SK-N-SH (cell line): ENCODE measurements around the gene EXOC6B. TPM values are rescaled to one million over a fixed set of nuclear protein-coding genes. Genes with fewer than 3 reads are reported as not detected.

Experiments
- CTCF ChIA-PET: fragments of 300-600, 350-600 bp; formaldehyde crosslinking; extraction: SDS; loops from one replicate; lab custom pipeline; 2021; lab: Yijun Ruan, JAX
- POLR2A ChIA-PET: fragments of 350-600 bp; sonication (Branson Sonifier 250); formaldehyde crosslinking; extraction: SDS; loops from one replicate; lab custom pipeline; 2020; ENCODE audit warnings: antibody characterized with exemption, inconsistent platforms; lab: Yijun Ruan, JAX
- DNase-seq: peaks from one replicate; pipeline ENCODE4 v3.0.0; 2012
- H2AFZ ChIP-seq: fragments of 200-600 bp; sonication (generic); 2 replicates; pipeline ENCODE4 v1.8.1; 2016; ENCODE audit warnings: antibody characterized with exemption, mild to moderate bottlenecking, low read depth
- H3F3A ChIP-seq: fragments of 200-600 bp; sonication (generic); replicated peaks from 2 replicates; pipeline ENCODE3; 2016; ENCODE audit warnings: antibody characterized with exemption, mild to moderate bottlenecking; ENCODE audit not compliant: insufficient read depth
- H3K27ac ChIP-seq, 2 experiments: fragments of 200-500 bp in 1 of 2; fragments of 200-600 bp in 1 of 2; sonication (Bioruptor generic) in 1 of 2; sonication (generic), shearing (Covaris generic) in 1 of 2; 2 replicates each; pipeline versions ENCODE4 v1.5.1 to v1.6.1; 2014 to 2016; ENCODE audit warnings: low read depth in 2 of 2, inconsistent platforms in 1 of 2, low read length in 1 of 2, mild to moderate bottlenecking in 1 of 2, mixed read lengths in 1 of 2
- H3K27me3 ChIP-seq: fragments of 200-600 bp; sonication (generic), shearing (Covaris generic); 2 replicates; pipeline ENCODE4 v1.6.1; 2016; ENCODE audit warnings: mixed run types; ENCODE audit not compliant: insufficient read depth
- H3K36me3 ChIP-seq, 2 experiments: fragments of 200-500 bp in 1 of 2; fragments of 200-600 bp in 1 of 2; sonication (Bioruptor generic) in 1 of 2; sonication (generic) in 1 of 2; replicated peaks in 1 of 2; 2 replicates each; pipeline versions ENCODE3 to v1.5.1; 2014 to 2016; ENCODE audit warnings: low read length in 1 of 2, mild to moderate bottlenecking in 1 of 2; ENCODE audit not compliant: insufficient read depth in 2 of 2, control insufficient read depth in 1 of 2
- H3K4me1 ChIP-seq, 2 experiments: fragments of 200-500 bp in 1 of 2; fragments of 200-600 bp in 1 of 2; sonication (Bioruptor generic) in 1 of 2; sonication (generic), shearing (Covaris generic) in 1 of 2; 2 replicates each; pipeline versions ENCODE4 v1.5.1 to v1.6.1; 2014 to 2016; ENCODE audit warnings: low read depth in 1 of 2, low read length in 1 of 2, mixed run types in 1 of 2; ENCODE audit not compliant: insufficient read depth in 2 of 2, control insufficient read depth in 1 of 2
- H3K4me2 ChIP-seq: fragments of 200-600 bp; sonication (generic), shearing (Covaris generic); 2 replicates; pipeline ENCODE4 v1.6.1; 2017; ENCODE audit warnings: mixed run types
- H3K4me3 ChIP-seq, 2 experiments: fragments of 200-500 bp in 1 of 2; fragments of 200-600 bp in 1 of 2; sonication (Bioruptor generic) in 1 of 2; sonication (generic), shearing (Covaris generic) in 1 of 2; 2 replicates each; pipeline versions ENCODE4 v1.5.1 to v1.8.1; 2014 to 2016; ENCODE audit warnings: low read depth in 2 of 2, inconsistent platforms in 1 of 2, low read length in 1 of 2, mild to moderate bottlenecking in 1 of 2, mixed read lengths in 1 of 2, moderate library complexity in 1 of 2
- H3K79me2 ChIP-seq: fragments of 200-600 bp; sonication (generic); 2 replicates; pipeline ENCODE4 v1.8.1; 2017; ENCODE audit warnings: mild to moderate bottlenecking; ENCODE audit not compliant: insufficient read depth
- H3K9ac ChIP-seq: fragments of 200-600 bp; sonication (generic); 2 replicates; pipeline ENCODE4 v1.6.1; 2017; ENCODE audit warnings: mixed run types
- H3K9me2 ChIP-seq: fragments of 200-600 bp; sonication (generic); 2 replicates; pipeline ENCODE4 v1.6.1; 2017; ENCODE audit warnings: mixed run types
- H3K9me3 ChIP-seq: fragments of 200-600 bp; sonication (generic); 2 replicates; pipeline ENCODE4 v1.6.1; 2017; ENCODE audit warnings: mixed run types, mild to moderate bottlenecking, moderate library complexity
- H4K20me1 ChIP-seq: fragments of 200-600 bp; sonication (generic); 2 replicates; pipeline ENCODE4 v1.6.1; 2017; ENCODE audit warnings: mild to moderate bottlenecking, mixed run types; ENCODE audit not compliant: insufficient read depth
- CHD2 ChIP-seq: fragments of 150-350 bp; IDR thresholded peaks from 2 replicates; pipeline ENCODE4 v1.6.1; 2018; ENCODE audit warnings: low read length; ENCODE audit not compliant: partially characterized antibody
- EZH2phosphoT487 ChIP-seq: fragments of 200-600 bp; sonication (generic); IDR thresholded peaks from 2 replicates; pipeline ENCODE4 v1.6.1; 2017; ENCODE audit warnings: low read depth, mixed run types, mild to moderate bottlenecking, antibody characterized with exemption, moderate library complexity, borderline replicate concordance
- FOSL2 ChIP-seq: IDR thresholded peaks from 2 replicates; pipeline ENCODE4 v1.4.0; 2012; ENCODE audit warnings: low read depth, mild to moderate bottlenecking, moderate library complexity, borderline replicate concordance
- FOXM1 ChIP-seq: IDR thresholded peaks from 2 replicates; pipeline ENCODE4 v1.4.0; 2012; ENCODE audit warnings: low read depth, mild to moderate bottlenecking
- GABPA ChIP-seq: IDR thresholded peaks from 2 replicates; pipeline ENCODE4 v1.4.0; 2012; ENCODE audit warnings: low read depth, mild to moderate bottlenecking
- JUND ChIP-seq: IDR thresholded peaks from 2 replicates; pipeline ENCODE4 v1.4.0; 2012
- MAX ChIP-seq: IDR thresholded peaks from 2 replicates; pipeline ENCODE4 v1.4.0; 2012; ENCODE audit warnings: low read depth
- MEF2A ChIP-seq: IDR thresholded peaks from 2 replicates; pipeline ENCODE4 v1.4.0; 2012; ENCODE audit warnings: low read depth, borderline replicate concordance
- MXI1 ChIP-seq: IDR thresholded peaks from 2 replicates; pipeline ENCODE4 v1.6.1; 2012; ENCODE audit warnings: mild to moderate bottlenecking, low read depth, low read length, improper control_type of control experiment
- NFIC ChIP-seq: IDR thresholded peaks from 2 replicates; pipeline ENCODE4 v1.4.0; 2012; ENCODE audit warnings: borderline replicate concordance
- NRF1 ChIP-seq: IDR thresholded peaks from 2 replicates; pipeline ENCODE4 v1.6.1; 2012; ENCODE audit warnings: low read depth, mild to moderate bottlenecking, low read length
- PBX3 ChIP-seq: IDR thresholded peaks from 2 replicates; pipeline ENCODE4; 2012
- POLR2AphosphoS5 ChIP-seq: IDR thresholded peaks from 2 replicates; pipeline ENCODE4 v1.6.1; 2012; ENCODE audit warnings: low read depth, low read length
- RCOR1 ChIP-seq: fragments of 150-350 bp; IDR thresholded peaks from 2 replicates; pipeline ENCODE4 v1.6.1; 2017; ENCODE audit warnings: antibody characterized with exemption, low read length
- SIN3A ChIP-seq: IDR thresholded peaks from 2 replicates; pipeline ENCODE4 v1.6.1; 2012; ENCODE audit warnings: low read depth, mild to moderate bottlenecking, low read length, moderate library complexity, borderline replicate concordance
- TCF12 ChIP-seq: IDR thresholded peaks from 2 replicates; pipeline ENCODE4 v1.4.0; 2012
- WGBS: methylation state at CpG from one replicate; pipeline ENCODE4 v1.1.6; 2017; ENCODE audit warnings: low lambda C conversion rate; 5-methylcytosine and 5-hydroxymethylcytosine counted together
- polyA plus RNA-seq, 3 experiments: library from polyadenylated mRNA; depleted of rRNA; stranded (reverse); fragments of >200 nt; gene quantifications; 2 replicates each; pipeline ENCODE4 v1.2.3, GENCODE V29; 2012
- TF ChIP-seq, protein P1 (sequence below): fragments of 150-350 bp; IDR thresholded peaks from 2 replicates; pipeline ENCODE4 v1.6.1; 2017; ENCODE audit warnings: antibody characterized with exemption, low read length, low read depth, borderline replicate concordance
- TF ChIP-seq, protein P2 (sequence below): fragments of 200-600 bp; sonication (generic); IDR thresholded peaks from 2 replicates; pipeline ENCODE4 v1.6.1; 2017; ENCODE audit warnings: antibody characterized with exemption, mild to moderate bottlenecking, moderate library complexity
- TF ChIP-seq, protein P3 (sequence below): fragments of 150-350 bp; IDR thresholded peaks from 2 replicates; pipeline ENCODE4 v1.6.1; 2016; ENCODE audit warnings: mild to moderate bottlenecking, low read depth, low read length

EXOC6B gene
- polyA plus RNA-seq, 1 of the 3 experiments (the other 2 are of a cell fraction) = 7.4 TPM

GRCh38 chr2:72316774-72317173 lies 509.1 kb downstream of the EXOC6B start (continued):
- TF ChIP-seq, protein P1, sequence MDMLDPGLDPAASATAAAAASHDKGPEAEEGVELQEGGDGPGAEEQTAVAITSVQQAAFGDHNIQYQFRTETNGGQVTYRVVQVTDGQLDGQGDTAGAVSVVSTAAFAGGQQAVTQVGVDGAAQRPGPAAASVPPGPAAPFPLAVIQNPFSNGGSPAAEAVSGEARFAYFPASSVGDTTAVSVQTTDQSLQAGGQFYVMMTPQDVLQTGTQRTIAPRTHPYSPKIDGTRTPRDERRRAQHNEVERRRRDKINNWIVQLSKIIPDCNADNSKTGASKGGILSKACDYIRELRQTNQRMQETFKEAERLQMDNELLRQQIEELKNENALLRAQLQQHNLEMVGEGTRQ = no peak
- TF ChIP-seq NFIC = no peak
- no peak for TF ChIP-seq EZH2phosphoT487
- TF ChIP-seq JUND = no peak
- TF ChIP-seq, all 33 proteins: peak for 0

- POLR2A ChIA-PET = no interaction called here
- Histone ChIP-seq H3K79me2 (no peaks in the 10 kb centered on the region), H3K4me2 (no peak overlapping the region), H3K9ac (no peak overlapping the region), H4K20me1 (no peaks in the 10 kb centered on the region), H2AFZ (no peak overlapping the region), H3K4me1 (no peaks in the 10 kb centered on the region), H3K4me3 (no peak overlapping the region), H3K27me3 (no peaks in the 10 kb centered on the region), H3K9me2 (no peaks in the 10 kb centered on the region), H3K36me3 (no peaks in the 10 kb centered on the region), H3F3A (no peaks in the 10 kb centered on the region), H3K27ac (no peak overlapping the region), H3K9me3 (no peaks in the 10 kb centered on the region)
- WGBS = 74% methylated on average over 5 of the region's 9 CpGs
- TF ChIP-seq TCF12 (no peak), CHD2 (no peak), RCOR1 (no peak), MEF2A (no peak)
- DNase-seq = no peak
- CTCF ChIA-PET = no interaction called here
Observed at GRCh38 chr2:72300147-72300684, 525.6 kb downstream of the EXOC6B start.

- peaks cover 0 to 13% of the 10 kb centered on the region in 2 experiments; a peak in 3 of 4 replicates for H3K4me1 ChIP-seq
- 32% methylated on average over 1 of the region's 1 CpG for WGBS
- H3K9me3 ChIP-seq = peaks cover 5% of the 10 kb centered on the region; the same call in 1 of the 2 replicates
- H4K20me1 ChIP-seq = no peaks in the 10 kb centered on the region
- H3K36me3 ChIP-seq = no peaks in the 10 kb centered on the region
- H3K27me3 ChIP-seq = no peaks in the 10 kb centered on the region
- peak overlapping the region; percentile 20; the same call in 1 of the 2 replicates for H2AFZ ChIP-seq
- peaks cover 12% of the 10 kb centered on the region for H3F3A ChIP-seq
- no peak overlapping the region for H3K9ac ChIP-seq
- no peak overlapping the region for H3K4me3 ChIP-seq
- POLR2A ChIA-PET = no interaction called here
- TF ChIP-seq PBX3 = peak; percentile 3; the same call in 1 of the 2 replicates
- 0 out of 2 replicates have a peak, but pooled peaks have one; percentile 14 for TF ChIP-seq JUND
- TF ChIP-seq, protein P2, sequence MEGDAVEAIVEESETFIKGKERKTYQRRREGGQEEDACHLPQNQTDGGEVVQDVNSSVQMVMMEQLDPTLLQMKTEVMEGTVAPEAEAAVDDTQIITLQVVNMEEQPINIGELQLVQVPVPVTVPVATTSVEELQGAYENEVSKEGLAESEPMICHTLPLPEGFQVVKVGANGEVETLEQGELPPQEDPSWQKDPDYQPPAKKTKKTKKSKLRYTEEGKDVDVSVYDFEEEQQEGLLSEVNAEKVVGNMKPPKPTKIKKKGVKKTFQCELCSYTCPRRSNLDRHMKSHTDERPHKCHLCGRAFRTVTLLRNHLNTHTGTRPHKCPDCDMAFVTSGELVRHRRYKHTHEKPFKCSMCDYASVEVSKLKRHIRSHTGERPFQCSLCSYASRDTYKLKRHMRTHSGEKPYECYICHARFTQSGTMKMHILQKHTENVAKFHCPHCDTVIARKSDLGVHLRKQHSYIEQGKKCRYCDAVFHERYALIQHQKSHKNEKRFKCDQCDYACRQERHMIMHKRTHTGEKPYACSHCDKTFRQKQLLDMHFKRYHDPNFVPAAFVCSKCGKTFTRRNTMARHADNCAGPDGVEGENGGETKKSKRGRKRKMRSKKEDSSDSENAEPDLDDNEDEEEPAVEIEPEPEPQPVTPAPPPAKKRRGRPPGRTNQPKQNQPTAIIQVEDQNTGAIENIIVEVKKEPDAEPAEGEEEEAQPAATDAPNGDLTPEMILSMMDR = no peak
- no peak for TF ChIP-seq SIN3A
- TF ChIP-seq MXI1 = 0 out of 2 replicates have a peak, but pooled peaks have one; percentile 19
- no peak for TF ChIP-seq CHD2
- no peak for TF ChIP-seq POLR2AphosphoS5
- TF ChIP-seq NFIC = no peak
- peak; percentile 52; the same call in 1 of the 2 replicates for TF ChIP-seq FOSL2
- 0 out of 2 replicates have a peak, but pooled peaks have one; percentile 13 for TF ChIP-seq TCF12
- no peak for TF ChIP-seq GABPA
- TF ChIP-seq NRF1 = no peak
- TF ChIP-seq, protein P3, sequence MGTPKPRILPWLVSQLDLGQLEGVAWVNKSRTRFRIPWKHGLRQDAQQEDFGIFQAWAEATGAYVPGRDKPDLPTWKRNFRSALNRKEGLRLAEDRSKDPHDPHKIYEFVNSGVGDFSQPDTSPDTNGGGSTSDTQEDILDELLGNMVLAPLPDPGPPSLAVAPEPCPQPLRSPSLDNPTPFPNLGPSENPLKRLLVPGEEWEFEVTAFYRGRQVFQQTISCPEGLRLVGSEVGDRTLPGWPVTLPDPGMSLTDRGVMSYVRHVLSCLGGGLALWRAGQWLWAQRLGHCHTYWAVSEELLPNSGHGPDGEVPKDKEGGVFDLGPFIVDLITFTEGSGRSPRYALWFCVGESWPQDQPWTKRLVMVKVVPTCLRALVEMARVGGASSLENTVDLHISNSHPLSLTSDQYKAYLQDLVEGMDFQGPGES = no peak
- no peak for TF ChIP-seq FOXM1
- TF ChIP-seq MAX = no peak
- CTCF ChIA-PET = interaction anchor here (1.7 kb wide), 1 partner anchor 61 kb away, joined by 4 read pairs; no protein-coding TSS in a partner anchor
- peak overlapping the region; percentile 38 to 67 for H3K27ac ChIP-seq
- no peak for DNase-seq
- no peaks in the 10 kb centered on the region; the same call in 1 of the 2 replicates for H3K9me2 ChIP-seq
- peak overlapping the region; percentile 39; the same call in 1 of the 2 replicates for H3K4me2 ChIP-seq
- H3K79me2 ChIP-seq = no peaks in the 10 kb centered on the region
Observed at GRCh38 chr2:72293620-72294019, 532.2 kb downstream of the EXOC6B start.
